ENCODE results near the gene HOOK2.

The HOOK2 gene

DNA sequence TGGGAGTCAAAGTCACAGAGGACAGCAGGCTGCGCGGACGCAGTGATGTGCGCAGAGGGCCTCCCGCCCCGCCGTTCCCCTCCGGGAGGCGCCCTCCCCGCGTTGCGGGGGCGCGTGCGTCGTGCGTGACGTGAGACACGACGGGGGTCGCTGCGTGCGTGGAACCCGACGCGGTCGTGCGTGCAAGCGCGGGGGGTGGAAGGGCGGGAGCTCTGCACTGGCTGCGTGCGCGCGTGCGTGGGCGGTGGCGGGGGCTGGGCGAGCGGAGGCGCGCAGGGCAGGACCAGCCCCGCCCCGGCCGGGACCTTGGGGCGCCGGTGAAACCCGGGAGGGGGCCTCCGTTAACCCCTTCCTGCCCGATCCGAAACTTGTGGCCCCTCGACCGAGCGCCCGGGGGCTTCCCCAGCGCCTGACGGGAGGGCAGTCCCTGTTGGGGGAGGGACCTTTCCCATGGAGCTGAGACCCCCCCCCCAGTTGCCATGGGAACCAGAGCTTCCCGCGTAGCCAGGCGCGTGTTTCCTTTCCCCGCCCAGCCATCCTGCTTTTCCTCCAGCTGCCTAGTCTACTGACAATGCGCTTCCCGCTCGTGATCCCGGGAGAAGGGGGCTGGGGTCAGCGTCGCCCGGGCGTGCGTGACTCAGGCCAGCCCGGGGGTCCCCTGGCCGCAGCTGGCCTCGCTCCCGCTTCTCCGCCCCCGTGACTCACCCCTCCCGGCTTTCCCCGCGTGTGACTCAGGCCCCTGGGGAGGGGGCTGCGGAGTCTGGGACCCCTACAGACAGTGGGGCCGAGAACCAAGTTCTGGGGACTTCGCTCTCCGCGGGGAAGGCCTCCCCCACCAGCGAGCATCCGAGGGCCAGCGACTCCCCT, 7.3 kb upstream of the HOOK2 start:
- peak; percentile 88 for DNase-seq

DNA sequence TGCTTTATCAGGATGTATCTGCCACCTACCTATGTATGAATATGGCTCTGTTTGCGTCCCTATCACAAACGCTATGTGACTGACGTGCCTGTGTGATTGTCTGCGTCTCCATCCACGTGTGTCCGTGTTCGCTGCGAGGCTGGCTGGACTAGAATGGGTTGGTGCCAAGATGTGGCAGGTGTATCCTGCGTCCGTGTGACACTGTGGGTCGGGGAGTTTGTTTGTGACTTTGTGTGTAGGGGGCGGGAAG, 6.7 kb upstream of the HOOK2 start:
- no peak for DNase-seq

DNA sequence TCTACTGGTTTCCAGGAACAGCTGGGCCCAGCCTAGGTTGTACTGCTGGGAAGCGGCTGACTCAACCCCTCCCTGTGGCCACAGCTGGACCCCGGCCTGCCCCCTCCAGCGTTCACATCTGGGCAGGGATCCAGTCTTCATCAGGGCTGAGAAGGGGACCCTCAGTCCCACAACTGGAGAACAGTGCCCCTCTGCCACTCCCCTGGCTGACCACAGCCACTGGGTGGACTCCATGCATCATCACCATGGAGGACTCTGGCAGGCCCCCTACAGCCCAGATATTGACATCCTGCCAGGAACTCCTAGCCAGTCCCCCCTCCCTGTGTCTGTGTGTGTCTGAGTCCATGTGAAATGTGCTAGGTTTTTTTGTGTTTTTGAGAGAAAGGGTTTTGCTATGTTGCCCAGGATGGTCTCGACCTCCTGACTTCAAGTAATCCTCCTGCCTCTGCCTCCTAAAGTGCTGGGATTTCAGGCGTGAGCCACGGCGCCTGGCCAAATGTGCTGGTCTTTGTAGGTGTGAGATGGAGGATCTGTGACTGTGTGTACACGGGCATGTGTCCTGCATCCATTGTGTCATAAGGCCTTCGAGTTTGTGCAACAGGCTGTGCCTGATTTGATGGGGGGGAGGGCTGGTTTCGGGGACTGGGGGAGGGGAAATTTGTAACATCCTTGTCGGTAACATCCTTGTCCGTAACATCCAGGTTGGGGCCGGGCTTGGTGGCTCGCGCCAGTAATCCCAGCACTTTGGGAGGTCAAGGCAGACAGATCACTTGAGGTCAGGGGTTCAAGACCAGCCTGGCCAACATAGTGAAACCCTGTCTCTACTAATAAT, 4.0 kb upstream of the HOOK2 start:
- DNase-seq = no peak

DNA sequence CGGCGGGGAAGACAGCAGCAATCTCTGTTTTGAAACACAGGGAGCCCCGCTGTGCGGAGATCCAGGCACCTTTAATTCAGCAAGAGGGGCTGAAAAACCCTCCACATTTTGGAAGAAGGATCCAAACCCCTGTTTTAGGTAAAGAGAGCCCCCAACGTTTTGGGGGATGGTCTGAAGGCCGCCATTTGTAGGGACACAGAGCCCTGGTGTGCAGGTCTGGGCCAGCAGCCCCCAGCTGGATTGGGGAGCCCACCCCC, 3.5 kb upstream of the HOOK2 start:
- DNase-seq = no peak

DNA sequence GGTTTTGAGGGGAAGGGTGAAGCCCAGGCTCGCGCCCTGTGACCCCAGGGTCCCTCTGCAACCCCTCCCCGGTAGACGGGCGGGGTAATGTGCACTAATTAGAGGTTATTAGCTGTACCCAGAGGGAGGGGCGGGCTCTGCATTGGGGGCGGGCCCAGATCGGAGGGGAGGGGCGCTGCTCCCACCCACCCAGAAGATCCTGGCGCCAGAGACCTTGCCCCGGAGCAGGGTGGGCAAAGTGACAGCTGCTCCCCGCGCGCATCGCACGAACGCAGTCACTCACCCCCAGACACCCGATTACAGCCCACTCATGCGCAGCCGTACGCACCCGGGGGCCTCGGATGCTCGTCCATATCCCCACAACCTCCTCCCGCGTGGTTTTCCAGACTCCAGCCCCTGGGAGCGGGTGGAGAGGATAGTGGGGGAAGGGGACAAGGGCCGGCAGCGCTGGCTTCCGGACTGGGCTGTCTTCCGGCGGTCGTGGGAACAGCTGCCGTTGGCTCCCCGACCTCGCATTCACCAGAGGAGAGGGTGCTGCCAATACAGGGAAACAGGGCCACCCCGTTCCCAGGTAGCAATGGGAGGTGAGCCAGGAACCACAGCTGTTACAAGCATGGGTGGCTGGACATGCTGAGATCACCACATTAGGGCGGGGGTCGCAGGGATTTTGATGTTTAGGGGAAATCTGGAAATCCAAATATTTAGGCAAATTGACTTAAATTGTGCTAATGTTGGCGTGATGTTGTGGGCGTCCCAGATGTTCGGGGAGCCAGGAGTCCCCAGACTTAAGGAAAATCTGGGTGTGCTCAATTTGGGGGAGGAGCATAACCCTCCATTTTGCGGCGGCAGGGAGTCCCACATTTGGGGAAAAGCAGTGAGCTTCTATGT, 2.9 kb upstream of the HOOK2 start:
- no peak for DNase-seq

DNA sequence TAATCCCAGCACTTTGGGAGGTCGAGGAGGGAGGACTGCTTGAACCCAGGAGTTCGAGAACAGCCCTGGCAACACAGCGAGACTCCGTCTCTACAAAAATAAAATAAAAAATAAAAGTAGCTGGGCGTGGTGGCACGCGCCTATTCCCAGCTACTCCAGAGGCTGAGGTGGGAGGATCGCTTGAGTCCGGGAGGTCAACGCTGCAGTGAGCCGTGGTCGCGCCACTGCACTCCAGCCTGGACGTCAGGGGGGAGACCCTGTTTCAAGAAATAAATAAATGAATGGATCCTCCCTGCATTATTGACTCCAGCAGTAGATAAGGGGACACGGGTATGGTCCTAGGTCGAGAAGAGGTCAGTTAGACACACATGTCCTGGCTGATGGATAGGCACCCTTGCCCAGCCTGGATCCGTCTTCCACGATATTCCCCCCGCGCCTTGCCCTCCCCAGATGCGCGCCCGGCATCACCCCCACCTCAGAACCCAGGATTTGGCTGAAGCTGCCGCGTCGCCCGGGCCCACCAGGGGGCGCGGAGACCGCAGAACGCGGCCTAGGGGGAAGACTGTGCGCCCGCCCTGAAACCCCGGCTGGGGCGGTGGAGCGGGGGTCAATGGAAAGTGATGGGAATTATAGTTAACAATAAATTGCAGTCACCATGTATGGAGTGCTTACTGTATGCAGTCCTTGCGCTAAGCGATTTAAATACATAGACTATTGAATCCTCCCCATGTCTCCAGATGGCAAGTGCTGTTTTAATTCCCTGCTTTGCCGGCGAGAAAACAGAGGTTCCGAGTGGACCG, 2.1 kb upstream of the HOOK2 start:
- DNase-seq = peak; percentile 74

GRCh38 chr19:12773571-12773970, 1.8 kb downstream of the HOOK2 start:
- DNase-seq = no peak

- DNase-seq = no peak
Observed at GRCh38 chr19:12772323-12772722, 3.0 kb downstream of the HOOK2 start.

DNA sequence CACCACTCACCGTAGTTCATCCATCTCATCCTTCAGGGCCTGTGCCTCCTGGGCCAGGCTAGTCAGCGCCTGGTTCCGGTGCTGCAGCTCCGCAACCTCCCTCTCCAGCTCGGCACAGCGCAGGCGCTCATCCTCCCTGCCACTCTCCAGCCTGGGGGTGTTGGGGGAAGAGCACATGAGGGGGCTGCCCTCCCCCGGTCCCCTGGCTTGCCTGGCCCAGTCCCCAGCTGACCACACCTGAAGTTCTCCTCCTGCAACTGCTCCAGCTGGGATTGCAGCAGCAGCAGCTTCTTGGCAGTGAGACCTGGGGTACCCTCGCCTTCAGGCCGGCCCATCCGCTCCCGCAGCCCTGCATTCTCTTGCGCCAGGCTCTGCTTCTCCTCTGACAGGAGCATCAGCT, 4.4 kb downstream of the HOOK2 start:
- DNase-seq = no peak

DNA sequence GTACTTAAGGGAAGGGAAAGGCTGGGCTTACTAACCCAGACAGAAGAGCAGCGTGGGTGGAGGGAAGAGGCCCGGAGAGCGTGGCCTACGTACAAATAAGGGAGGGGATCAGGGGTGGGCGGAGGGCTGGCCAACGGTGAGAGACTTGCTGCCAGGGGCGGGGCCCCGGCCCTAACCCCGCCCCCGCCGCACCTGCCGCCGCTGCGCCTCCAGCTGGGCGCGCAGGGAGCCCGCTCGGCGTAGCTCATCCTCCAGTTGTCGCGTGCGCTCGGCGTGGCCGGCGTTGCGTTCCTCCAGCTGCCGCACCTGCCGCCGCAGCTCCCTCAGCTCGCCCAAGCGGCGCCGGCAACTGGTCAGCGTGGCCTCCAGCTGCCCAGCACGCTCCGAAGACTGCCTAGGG, 5.7 kb downstream of the HOOK2 start:
- DNase-seq = no peak

GRCh38 chr19:12767666-12768065, 7.7 kb downstream of the HOOK2 start:
- no peak for DNase-seq

DNA sequence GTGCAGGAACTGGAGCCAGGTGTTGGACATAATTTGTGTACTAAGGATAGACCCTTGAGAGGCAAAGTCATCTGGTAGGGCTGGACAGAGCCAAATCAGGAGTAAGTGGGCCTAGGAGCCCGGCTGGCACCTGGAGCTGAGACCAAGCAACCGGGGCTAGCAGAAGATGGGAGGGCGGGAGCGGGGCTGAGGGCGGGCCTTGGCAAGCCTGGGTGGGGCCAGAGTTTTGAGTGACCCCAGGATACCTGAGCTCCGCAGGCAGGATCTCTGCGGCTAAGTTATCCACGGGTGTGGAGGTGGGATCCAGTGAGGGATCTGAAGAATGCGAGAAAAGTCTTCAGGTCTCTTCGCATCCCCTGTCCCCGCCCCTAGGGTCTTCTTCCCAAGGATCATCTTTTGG, 8.2 kb downstream of the HOOK2 start:
- no peak for DNase-seq

- DNase-seq = peak; percentile 58
Observed at GRCh38 chr19:12766051-12766521, 9.3 kb downstream of the HOOK2 start.

- no peak for DNase-seq
Observed at GRCh38 chr19:12764698-12765097, 10.7 kb downstream of the HOOK2 start.

GRCh38 chr19:12763100-12763499, 12.3 kb downstream of the HOOK2 start:
- no peak for DNase-seq

- DNase-seq = no peak
Observed at GRCh38 chr19:12759686-12760085, 15.7 kb downstream of the HOOK2 start.

GRCh38 chr19:12757544-12758274, 17.6 kb downstream of the HOOK2 start:
- no peak for DNase-seq

DNA sequence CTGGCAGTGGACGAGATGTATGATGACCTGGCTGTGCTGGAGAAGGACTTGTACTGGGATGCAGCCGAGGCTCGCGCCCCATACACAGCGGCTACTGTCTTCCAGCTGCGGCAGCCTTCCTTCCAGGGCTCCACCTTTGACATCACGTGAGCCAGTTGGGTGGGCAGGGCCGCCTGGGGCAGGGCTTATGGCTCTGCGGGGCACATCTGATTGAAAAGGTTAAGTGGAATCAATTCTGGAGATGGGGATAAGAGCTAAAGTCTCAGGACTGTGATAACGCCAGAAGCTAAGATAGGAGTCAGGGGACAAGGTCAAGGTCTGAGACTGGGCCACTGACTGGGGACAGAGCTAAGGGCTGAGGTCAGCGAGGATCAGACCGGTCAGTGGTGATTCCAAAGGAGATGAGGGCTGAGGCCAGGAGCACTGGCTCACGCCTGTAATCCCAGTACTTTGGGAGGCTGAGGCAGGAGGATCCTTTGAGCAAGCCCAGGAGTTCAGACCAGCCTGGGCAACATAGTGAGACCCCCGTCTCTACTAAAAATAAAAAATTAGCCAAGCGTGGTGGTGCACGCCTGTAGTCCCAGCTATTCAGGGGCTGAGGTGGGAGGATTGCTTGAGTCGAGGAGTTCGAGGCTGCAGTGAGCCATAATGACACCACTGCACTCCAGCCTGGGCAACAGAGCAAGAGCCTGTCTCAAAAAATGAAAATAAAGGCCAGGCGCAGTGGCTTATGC, 19.0 kb downstream of the HOOK2 start:
- no peak for DNase-seq

DNA sequence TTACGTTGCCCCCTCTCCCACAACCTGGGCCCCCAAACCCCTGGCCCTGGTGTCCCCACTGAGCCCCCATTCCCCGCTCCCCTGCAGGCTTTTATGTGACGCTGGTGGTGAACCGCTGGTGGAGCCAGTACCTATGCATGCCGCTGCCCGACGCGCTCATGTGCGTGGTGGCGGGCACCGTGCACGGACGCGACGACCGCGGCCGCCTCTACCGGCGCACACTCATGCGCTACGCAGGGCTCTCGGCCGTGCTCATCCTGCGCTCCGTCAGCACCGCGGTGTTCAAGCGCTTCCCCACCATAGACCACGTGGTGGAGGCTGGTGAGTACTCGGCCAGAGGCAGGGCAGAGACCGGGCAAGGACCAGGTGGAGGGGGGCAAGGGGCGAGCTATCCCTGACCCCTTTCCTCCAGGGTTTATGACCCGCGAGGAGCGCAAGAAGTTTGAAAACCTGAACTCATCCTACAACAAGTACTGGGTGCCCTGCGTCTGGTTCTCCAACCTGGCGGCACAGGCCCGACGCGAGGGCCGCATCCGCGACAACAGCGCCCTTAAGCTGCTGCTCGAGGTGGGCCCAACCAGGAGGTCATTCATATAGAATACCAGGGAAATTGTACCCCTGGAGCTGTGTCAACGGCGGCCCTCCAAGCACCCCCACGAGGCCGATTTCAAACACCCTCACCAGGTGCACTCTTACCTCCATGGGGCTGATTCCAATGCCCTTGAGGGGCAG, 20.7 kb downstream of the HOOK2 start:
- no peak for DNase-seq

DNA sequence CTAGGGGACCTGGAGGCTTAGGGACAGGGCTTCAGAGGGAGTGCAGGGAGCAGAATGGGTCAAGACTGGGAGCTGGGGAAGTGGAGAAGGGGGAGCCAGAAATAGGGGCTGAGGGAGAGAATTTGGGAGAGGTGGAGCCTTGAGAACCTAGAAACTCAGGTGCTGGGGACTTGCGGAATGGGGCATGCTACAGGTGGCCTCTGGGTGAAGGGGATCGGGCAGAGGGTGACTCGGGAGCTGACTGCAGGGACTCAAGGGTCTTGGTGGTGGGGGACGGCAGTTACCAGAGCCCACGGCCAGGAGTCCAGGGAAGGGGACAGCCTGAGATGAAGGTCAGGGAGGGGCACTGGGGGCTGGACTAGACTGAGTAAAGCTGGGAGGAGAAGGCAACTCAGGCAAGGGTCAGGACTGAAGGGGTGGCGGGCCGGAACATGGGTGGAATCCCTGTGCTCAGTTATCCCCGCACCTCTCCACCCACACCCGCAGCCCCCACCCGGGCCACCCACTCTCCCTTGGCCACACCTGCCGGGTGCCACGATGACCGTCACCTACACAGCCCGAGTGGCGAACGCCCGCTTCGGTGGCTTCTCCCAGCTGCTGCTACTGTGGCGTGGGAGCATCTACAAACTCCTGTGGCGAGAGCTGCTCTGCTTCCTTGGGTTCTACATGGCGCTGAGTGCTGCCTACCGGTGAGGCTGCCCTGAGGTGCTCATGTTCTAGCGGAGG, 23.1 kb downstream of the HOOK2 start:
- DNase-seq = no peak
